GM19324 (cell line): ENCODE results near the gene MMP20.
"Not testable (repeated sequence)": the region's sequence is repeated elsewhere in the genome, so short reads cannot be mapped to it uniquely, and the experiment has no call there.

Source experiments
- ATAC-seq: cut with Tn5 transposase; IDR thresholded peaks from one replicate; pipeline ENCODE4 v1.9.1; 2021; ENCODE audit warnings: mild to moderate bottlenecking, moderate library complexity; ENCODE audit not compliant: unreplicated experiment, low FRiP score

The MMP20 gene, protein sequence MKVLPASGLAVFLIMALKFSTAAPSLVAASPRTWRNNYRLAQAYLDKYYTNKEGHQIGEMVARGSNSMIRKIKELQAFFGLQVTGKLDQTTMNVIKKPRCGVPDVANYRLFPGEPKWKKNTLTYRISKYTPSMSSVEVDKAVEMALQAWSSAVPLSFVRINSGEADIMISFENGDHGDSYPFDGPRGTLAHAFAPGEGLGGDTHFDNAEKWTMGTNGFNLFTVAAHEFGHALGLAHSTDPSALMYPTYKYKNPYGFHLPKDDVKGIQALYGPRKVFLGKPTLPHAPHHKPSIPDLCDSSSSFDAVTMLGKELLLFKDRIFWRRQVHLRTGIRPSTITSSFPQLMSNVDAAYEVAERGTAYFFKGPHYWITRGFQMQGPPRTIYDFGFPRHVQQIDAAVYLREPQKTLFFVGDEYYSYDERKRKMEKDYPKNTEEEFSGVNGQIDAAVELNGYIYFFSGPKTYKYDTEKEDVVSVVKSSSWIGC

DNA sequence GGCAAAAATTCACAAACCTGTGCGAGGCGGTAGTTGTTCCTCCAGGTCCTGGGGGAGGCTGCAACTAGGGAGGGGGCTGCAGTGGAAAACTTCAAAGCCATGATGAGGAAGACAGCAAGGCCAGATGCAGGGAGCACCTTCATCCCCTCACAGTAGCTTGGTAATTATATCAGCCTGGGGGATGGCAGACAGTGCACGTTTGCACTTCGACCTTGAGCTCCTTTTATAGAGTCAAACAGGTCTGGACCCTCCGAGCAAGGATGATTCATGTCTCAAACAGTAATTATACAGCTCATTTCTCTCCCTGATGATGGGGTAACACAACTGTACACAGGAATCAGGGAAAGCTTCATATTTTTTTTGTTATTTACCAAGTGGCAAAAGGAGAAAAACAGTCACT, at the start of gene MMP20:
TSS of gene MMP20 (minus strand) at position 156 of the 400 bp plus-strand sequence. CDS start at position 143, 13 bp downstream.
- ATAC-seq = no peak

DNA sequence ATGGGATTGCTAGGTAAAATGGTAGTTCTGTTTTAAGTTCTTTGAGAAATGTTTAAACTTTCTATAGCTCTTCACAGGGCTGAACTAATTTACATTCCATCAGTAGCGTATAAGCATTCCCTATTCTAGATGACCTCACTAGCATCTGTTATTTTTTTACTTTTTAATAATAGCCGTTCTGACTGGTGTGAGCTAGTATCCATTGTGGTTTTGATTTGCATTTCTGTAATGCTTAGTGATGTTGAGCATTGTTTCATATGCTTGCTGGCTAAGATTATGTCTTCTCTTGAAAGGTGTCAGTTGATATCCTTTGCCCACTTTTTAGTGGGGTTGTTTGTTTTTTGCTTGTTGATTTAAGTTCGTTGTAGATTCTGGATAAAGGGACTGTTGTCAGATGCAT, 44.5 kb upstream of the MMP20 start:
- ATAC-seq = peak; percentile 81

DNA sequence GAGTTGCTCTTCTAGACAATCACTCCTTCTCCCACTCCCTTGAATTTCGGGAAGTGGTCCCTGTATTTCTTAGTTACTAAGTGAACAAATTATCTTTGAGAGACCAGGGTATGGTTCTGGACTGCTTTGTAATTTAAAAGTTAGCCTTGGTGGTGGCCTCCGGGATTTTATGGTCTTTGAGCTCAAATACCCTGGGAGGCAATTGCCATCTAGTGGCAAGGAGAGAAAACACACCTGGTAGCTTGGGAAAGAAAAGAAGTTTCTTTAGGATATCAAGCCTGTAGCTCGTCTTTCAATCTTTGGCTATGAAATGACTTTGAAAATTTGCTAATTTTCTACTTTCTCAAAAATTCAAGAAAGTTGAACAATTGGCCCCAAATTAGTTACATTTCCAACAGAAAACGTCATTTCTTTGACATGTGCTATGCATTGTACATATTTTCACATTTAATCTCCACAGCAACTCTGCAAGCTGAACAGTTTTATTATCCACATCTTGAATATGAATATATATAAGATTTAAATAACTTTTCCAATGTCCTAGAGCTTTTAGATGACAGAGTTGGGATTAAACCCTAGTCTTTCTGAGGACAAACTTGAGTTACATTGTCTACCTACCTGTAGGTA, 41.3 kb upstream of the MMP20 start:
- ATAC-seq = no peak

DNA sequence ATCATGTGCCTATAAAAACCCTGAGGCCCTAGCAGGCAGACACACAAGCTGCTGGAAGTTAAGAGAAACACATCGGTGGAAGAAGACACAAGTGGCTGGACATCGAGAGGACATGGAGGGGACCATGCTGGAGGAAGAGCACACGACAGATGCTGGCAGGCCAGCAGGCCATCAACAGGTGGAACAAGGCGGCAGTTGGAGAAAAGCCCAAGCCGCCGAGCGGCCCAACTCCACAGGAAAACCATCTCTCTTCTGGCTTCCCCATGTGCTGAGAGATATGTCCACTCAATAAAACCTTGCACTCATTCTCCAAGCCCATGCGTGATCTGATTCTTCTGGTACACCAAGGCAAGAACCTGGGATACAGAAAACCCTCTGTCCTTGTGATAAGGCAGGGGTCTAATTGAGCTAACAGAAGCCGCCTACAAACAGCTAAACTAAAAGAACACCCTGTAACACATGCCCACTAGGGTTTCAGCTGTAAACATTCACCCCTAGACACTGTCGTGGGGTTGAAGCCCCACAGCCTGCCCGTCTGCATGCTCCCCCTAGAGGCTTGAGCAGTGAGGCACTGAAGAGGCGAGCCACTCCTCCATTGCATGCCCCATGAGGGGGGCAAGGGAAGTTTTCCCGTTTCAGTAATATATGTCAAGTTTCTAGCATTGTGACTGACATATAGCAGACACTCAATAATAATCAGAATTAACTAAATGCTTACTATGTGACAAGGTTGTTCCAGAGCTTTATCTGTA, 39.0 kb upstream of the MMP20 start:
- no peak for ATAC-seq

DNA sequence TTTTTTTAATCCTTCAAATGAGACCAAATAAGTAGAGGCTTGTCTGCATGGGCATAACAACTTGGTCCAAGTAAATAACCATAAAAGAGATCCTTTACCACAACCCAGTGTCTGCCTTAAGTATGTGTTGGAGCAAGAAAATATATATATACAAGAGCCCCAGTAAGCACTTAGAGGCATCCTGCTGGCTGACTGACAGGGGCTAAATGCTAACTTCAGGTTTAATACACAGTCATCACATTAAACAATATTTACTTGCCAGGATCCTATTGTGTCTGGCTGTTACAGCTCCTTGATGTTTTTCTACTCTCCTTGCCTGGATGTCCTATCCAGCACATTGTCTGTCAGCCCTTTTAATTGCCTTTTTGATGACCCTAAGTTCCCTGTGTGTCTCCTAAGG, 37.5 kb upstream of the MMP20 start:
- no peak for ATAC-seq

DNA sequence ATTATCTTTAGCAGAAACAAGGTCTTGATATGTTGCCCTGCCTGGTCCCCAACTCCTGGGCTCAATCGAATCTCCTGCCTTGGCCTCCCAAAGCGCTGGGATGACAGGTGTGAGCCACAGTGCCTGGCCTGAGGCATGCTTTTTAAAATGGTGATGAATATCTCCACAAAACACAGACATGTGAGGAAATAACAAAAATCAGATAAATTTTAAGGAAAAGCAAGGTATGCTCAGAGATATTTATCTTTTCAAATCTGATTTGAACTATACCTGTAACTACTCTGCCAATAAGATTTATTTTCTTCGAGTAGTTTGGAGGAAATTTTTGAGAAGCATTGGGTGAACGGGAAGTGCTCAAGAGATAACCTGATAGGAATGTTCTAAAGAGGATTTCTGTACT, 35.9 kb upstream of the MMP20 start:
- no peak for ATAC-seq

DNA sequence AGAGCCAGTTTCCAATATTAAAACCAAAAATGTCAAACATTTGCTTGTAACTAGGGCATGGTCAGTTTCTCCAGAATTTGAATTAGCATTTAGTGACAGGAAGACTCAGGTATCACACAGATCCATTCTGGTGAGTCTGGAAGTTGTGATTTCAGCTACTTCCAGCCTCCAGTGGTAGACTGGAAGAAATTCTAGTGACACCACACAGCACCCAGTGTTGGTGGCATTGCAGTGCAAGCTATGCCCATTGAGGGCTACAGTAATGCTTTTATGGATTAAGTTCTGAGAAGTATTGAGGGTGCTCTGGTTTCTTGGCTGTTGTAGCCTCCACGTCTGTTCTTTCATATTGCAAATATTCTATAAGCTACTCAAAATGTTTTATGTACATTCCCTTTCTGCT, 31.4 kb upstream of the MMP20 start:
- no peak for ATAC-seq

DNA sequence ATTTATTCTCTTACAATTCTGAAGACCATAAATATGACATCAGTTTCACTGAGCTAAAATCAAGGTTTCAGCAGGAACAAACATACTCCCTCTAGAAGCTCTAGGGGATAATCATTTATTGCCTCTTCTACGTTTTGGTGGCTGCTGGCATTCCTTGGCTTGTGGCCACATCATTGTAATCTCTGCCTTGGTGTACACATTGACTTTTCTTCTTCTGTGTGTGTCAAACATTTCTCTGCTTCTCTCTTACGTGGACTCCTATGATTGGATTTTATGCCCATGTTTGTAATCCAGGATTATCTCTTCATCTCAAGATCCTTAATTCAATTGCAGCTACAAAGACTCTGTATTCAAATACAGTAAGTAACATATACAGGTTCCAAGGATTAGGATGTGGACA, 30.4 kb upstream of the MMP20 start:
- no peak for ATAC-seq

DNA sequence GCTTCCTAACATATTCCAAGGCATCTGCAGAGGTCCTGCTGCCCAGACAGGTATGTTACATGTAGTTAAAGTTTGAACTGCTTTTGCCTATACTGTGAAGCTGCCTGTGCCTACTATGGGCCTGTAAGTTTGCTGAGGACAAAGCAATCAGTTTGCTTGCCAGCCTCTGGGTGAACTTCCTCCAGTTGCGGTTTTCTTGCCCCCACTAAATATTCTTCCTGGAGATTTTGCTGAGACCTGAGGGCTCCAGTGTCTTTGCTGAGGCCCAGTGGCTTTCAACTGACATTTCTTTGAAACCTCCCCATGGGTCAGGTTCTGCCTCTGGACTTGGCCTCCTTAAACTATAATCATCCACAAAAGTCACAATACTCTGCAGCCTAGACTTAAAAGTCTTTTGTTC, 29.6 kb upstream of the MMP20 start:
- ATAC-seq = no peak

DNA sequence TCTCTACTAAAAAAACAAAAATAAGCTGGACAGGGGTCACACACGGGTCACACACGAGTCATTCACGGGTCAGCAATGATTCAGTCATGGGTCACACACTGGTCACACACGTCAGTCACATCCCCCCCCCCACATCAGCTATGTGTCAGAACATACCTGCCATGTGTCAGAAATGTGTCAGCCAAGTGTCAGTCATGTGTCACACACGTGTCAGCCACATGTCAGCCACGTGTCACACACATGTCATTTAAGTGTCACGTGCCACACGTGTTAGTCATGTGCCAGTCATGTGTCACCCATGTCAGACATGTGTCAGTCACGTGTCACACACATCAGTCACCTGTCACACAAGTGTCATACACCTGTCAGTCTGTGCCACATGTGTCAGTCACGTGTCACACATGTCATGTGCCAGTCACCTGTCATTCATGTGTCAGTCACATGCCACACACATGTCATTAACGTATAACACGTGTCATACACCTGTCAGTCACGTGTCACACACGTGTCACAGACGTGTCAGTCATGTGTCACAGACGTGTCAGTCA, 28.7 kb upstream of the MMP20 start:
- ATAC-seq = no peak

DNA sequence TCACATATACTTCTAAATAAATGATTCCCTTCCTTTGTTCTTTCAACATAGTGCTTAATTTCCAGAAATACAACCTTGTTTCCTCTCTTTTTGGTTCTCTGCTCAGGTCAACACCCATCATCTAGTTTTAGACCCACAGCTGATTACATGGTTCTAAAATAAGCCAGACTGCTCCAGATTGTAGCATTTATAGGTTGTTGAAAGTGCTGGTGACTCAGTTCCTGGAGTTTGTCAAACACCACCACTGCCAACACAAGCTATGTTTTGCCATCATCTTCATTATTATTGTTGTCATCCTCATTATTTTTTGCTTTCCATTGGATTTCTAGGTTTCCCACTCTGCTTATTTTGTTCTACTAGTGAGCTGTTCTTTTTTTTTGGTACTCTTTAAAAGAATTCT, 22.3 kb upstream of the MMP20 start:
- no peak for ATAC-seq

DNA sequence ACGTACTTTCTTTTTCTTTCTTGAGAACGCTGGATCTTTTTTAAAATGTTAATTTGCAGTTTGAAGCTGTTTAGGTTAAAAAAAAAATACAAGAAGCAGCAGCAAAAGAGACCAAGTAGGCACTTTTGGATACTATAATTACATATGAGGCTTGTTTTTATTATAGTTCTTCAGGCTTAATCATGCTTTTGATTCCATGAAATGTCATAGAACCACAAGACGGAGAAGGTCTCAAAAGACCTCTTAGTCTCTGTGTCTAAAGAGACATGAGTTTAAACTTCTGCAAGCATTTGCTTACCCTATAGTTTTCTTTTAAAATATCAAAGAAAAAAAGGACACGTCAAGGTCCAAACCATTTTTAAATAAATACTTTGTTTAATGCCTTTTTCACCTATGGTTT, 18.8 kb upstream of the MMP20 start:
- no peak for ATAC-seq

DNA sequence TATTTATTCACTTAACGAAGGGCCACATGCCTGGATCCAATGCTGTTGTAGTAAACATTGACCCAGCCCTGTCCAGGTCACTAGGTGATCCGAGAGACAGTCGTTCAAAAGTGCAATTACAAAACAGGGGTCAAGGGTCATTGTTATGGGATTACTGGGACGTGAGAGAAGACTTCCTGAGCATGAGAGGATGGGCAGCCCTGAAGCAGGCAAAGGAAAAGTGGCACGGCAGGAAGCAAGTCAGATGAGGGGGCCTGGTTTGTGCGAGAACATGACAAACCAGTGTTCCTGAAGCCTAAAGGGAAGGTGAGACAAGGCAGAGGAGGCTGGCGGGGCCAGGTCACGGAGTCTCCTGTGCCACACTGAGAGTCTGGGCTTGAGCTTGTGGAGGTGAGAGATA, 15.8 kb upstream of the MMP20 start:
- no peak for ATAC-seq

DNA sequence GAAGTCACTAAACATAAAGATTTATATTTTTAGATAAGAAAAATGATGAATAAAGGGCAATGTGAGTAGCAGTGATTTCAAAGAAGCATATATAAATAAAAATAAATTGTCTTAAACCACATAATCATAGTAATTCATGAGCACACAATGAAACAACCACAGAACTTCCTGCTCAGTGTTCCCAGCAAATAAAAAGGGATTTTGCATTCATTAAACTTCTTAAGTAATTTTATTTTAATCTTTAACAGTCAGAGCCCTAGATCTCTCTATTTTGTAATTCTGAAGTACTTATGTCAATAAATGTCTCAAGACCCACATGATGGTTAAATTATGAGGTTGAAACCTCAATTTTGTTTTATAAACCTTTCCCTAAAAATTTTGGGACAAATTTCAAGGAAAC, 14.5 kb upstream of the MMP20 start:
- ATAC-seq = no peak

DNA sequence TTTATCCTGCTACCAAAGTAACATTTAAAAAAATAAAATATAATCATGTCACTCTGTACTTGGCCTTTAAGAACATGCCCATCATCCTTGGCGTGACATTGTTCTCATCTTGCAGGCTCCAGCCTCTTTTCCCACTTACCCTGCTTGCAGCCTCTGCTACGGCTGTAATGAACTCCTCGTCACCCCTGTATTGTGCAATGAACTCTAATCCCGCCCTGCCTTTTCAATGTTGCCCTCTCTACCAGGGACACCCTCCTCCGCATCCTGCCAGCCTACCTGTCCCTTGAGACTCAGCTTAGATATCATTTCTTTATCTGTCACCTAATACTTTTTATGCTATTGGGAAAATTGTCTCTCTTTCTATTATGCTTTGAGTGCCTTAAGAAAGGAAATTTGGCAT, 12.6 kb upstream of the MMP20 start:
- ATAC-seq = no peak

DNA sequence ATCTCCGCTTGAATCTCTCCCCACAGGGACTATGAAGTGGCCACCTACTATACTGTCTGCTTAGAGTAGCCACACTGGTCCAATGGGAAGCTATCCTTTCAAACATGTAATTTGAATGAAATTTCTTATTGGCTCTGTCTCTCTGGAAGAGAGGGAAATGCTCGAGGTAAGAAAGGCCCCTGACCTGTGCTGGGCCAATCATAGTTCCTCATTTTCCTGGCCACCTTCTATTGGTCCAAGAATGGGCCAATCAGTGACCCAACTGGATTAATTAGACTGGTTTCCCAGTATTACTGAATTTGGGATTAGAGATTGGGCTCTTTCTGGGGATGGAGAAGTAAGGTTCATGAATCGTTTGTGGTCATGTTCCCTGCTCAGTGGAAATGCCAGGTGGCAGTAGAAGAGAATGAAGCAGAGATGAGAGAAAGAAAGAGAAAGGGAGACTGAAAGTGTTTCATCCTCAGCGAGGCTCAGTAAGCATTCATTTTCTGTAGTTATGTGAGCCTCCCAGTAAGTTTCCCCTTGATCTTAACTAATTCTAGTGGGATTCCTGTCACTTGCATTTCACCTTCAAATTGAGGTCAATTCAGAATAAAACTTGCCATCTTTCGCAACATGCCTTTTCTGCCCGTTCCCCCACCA, 8.4 kb upstream of the MMP20 start:
- ATAC-seq = no peak

DNA sequence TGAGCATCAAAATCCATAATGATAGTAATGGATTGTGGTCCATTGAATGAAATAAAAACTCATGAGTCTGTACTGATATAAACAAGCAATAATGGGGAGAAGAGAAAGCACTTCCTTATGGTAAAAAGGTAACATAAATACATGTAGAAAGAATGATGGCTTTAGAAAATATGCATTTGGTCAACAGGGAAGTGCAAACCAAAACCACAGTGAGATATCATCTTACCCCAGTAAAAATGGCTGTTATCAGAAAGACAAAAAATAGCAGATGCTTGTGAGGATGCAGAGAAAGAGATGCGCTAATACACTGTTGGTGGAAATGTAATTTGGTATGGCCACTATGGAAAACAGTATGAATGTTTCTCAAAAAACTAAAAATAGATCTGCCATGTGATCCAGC, 6.9 kb upstream of the MMP20 start:
- ATAC-seq = no peak

DNA sequence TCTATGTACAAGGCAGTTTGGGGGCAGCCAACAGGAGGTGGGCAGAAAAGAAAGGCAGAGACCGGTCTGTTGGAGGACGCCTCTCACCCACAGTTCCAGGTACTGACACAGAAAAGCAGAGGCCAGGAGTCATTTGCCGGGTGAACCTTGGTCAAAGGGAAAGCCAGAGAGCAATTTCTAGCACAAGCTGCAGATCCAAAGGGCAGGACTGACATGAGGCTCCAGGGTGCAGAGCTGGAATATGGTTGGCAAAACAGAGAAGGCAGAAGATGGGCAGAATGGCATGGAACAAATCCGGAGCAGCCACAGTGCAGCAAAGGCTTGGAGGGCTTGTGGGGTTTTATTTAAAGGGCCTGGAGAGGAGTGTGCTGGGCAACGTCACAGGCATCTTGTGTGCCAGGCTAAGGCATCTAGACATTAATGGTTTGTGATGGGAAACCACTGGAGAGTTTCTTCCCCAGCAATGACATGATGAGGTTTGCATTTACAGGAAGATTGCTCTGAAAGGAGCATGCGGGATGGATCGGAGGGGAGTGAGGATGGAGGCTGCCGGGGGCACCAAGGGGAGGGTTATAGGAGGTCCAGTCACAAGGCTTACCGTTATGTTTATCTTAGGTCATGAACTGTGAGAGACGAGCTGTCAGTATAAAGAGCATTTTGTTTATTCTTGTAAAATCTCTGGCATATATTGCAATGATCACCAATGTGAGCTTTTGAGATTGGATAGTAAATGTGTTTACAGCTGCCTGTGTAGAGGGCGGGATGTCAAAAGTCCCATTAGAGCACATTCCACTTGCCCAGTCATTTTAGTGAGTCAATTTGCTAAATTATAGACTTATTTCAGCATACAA, 5.7 kb upstream of the MMP20 start:
- no peak for ATAC-seq

DNA sequence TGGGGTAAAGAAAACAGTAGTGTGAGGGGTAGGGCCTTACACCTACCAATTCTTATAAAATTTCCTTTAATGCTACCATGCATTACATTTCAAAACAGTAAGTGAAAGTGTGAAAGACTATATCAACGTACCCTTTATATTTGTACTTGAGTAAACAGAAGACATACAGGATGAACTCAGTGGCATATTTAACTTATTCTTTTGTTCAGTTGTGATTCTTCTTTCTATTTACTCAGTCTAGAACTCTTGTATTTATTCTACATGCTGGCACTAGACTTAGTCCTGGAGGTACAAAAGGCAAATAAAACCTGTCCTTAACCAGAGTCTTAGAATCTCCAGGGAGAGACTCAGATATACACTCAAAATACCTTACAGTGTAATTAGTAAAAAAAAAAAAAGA, 4.8 kb upstream of the MMP20 start:
- not testable (repeated sequence) for ATAC-seq

DNA sequence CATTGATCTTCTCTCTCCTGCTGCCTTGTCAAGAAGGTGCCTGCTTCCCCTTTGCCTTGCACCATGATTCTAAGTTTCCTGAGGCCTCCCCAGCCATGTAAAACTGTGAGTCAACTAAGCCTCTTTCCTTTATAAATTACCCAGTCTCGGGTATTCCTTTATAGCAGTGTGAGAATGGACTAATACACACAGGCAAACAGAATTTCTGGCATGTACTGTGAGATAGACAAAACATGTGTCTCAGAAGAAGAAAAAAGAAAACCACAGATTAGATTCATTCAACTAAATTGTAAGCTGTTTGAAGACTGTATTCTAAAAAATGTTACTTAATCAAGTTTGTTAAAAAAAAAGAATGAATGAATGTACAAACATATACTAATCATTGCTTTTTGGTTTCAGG, 1.5 kb upstream of the MMP20 start:
- ATAC-seq = no peak
